ENCODE results near the gene MEIOSIN. TPM values are rescaled to one million over a fixed set of nuclear protein-coding genes. Genes with fewer than 3 reads are reported as not detected.

The MEIOSIN gene
- total and polyA plus RNA-seq, 4 donors = not detected

GRCh38 chr19:45715139-45715538 lies 18.1 kb upstream of the MEIOSIN start:
- TF ChIP-seq CTCF (IDR thresholded peaks at IDR 0.05; ENCODE audit: control extremely low read depth, extremely low read depth) = no peak
- Histone ChIP-seq H3K36me3 (ENCODE audit: control insufficient read depth in 4 of 4, insufficient read depth in 4 of 4, low read length in 4 of 4) (peaks cover 0 to 21% (median 4%) of the 10 kb centered on the region in 4 donors), H3K9me3 (ENCODE audit: control insufficient read depth in 4 of 4, insufficient read depth in 3 of 4, low read length in 3 of 4) (no peaks in the 10 kb centered on the region), H3K27me3 (ENCODE audit: control insufficient read depth in 3 of 3, insufficient read depth in 3 of 3, low read length in 2 of 3) (no peaks in the 10 kb centered on the region), H3K4me3 (no peak overlapping the region), H3K9ac (ENCODE audit: insufficient read depth in 1 of 2, low read length in 2 of 2) (no peak overlapping the region), H3K27ac (ENCODE audit: low read depth in 1 of 2, low read length in 1 of 2) (no peak overlapping the region), H3K4me1 (ENCODE audit: control insufficient read depth in 5 of 5, insufficient read depth in 5 of 5, low read length in 5 of 5) (peaks cover 0 to 15% (median 6%) of the 10 kb centered on the region in 5 donors)
- ATAC-seq (ENCODE audit: insufficient read depth, low FRiP score) = no peak
- 97% methylated on average over 3 of the region's 3 CpGs for WGBS, 2 donors
- no peak for DNase-seq

GRCh38 chr19:45716359-45717130 lies 16.7 kb upstream of the MEIOSIN start:
- Histone ChIP-seq H3K9ac (ENCODE audit: insufficient read depth in 1 of 2, low read length in 2 of 2) (peak overlapping the region; percentile 51 to 98), H3K4me1 (ENCODE audit: control insufficient read depth in 5 of 5, insufficient read depth in 5 of 5, low read length in 5 of 5) (peaks cover 0 to 15% (median 8%) of the 10 kb centered on the region in 5 donors), H3K36me3 (ENCODE audit: control insufficient read depth in 4 of 4, insufficient read depth in 4 of 4, low read length in 4 of 4) (peaks cover 0 to 19% (median 4%) of the 10 kb centered on the region in 4 donors), H3K9me3 (ENCODE audit: control insufficient read depth in 4 of 4, insufficient read depth in 3 of 4, low read length in 3 of 4) (no peaks in the 10 kb centered on the region), H3K27ac (ENCODE audit: low read depth in 1 of 2, low read length in 1 of 2) (peak overlapping the region; percentile 50 to 89), H3K4me3 (peak overlapping the region; percentile 33), H3K27me3 (ENCODE audit: control insufficient read depth in 3 of 3, insufficient read depth in 3 of 3, low read length in 2 of 3) (no peaks in the 10 kb centered on the region)
- no peak for TF ChIP-seq CTCF (IDR thresholded peaks at IDR 0.05; ENCODE audit: control extremely low read depth, extremely low read depth)
- WGBS, 2 donors = 2 to 4% methylated on average over 24 of the region's 24 CpGs
- DNase-seq = peak; percentile 37 to 76 (median 66)
- no peak for ATAC-seq (ENCODE audit: insufficient read depth, low FRiP score)

- peak overlapping the region; percentile 91 to 92 for H3K27ac ChIP-seq (ENCODE audit: low read depth in 1 of 2, low read length in 1 of 2)
- H3K4me3 ChIP-seq = peak overlapping the region; percentile 33
- WGBS, 2 donors = 0% methylated on average over 50 to 51 of the region's 51 CpGs
- no peaks in the 10 kb centered on the region for H3K27me3 ChIP-seq (ENCODE audit: control insufficient read depth in 3 of 3, insufficient read depth in 3 of 3, low read length in 2 of 3)
- TF ChIP-seq CTCF (IDR thresholded peaks at IDR 0.05; ENCODE audit: control extremely low read depth, extremely low read depth) = peak; percentile 1
- peaks cover 0 to 15% (median 10%) of the 10 kb centered on the region in 5 donors for H3K4me1 ChIP-seq (ENCODE audit: control insufficient read depth in 5 of 5, insufficient read depth in 5 of 5, low read length in 5 of 5)
- peak overlapping the region; percentile 51 to 98 for H3K9ac ChIP-seq (ENCODE audit: insufficient read depth in 1 of 2, low read length in 2 of 2)
- H3K36me3 ChIP-seq (ENCODE audit: control insufficient read depth in 4 of 4, insufficient read depth in 4 of 4, low read length in 4 of 4) = peaks cover 0 to 13% (median 6%) of the 10 kb centered on the region in 4 donors
- no peaks in the 10 kb centered on the region for H3K9me3 ChIP-seq (ENCODE audit: control insufficient read depth in 4 of 4, insufficient read depth in 3 of 4, low read length in 3 of 4)
- DNase-seq (peak; percentile 99 to 100 (median 100)), ATAC-seq (ENCODE audit: insufficient read depth, low FRiP score) (peak; percentile 95)
These were observed 15.9 kb upstream of the MEIOSIN start for GRCh38 chr19:45717131-45717982.
